Endothelial cell of umbilical vein (primary cell): ENCODE results near the gene MRPS27. TPM values are rescaled to one million over a fixed set of nuclear protein-coding genes. Genes with fewer than 3 reads are reported as not detected.

Experiments used
- BruUV-seq: library from RNA; stranded (reverse); fragments of 400-500 nt; replicated peaks from 2 replicates; lab custom pipeline; 2021; lab: Mats Ljungman, UMichigan
- CTCF ChIA-PET: fragments of 300-600, 350-600 bp; sonication (Branson Sonifier 250); formaldehyde crosslinking; loops from one replicate; lab custom pipeline; 2021; ENCODE audit warnings: antibody characterized with exemption, inconsistent platforms; lab: Charles Lee
- POLR2A ChIA-PET: fragments of 300-600, 350-600 bp; sonication (Branson Sonifier 250); formaldehyde crosslinking; loops from one replicate; lab custom pipeline; 2021; ENCODE audit warnings: antibody characterized with exemption, inconsistent platforms; lab: Charles Lee
- DNase-seq: peaks from one replicate; pipeline ENCODE4 v3.0.0-alpha.2; 2011; ENCODE audit warnings: low read depth, low spot score
- FAIRE-seq: peaks from 2 replicates; lab custom pipeline; 2011; peaks lifted over from hg19 to GRCh38; lab: Jason Lieb, UNC
- H2AFZ ChIP-seq: 2 replicates; pipeline ENCODE4 v1.6.0; 2012; ENCODE audit warnings: low read depth, low read length, control low read depth, inconsistent platforms
- H3K27ac ChIP-seq: 2 replicates; pipeline ENCODE4 v1.5.1; 2011; ENCODE audit warnings: low read depth, mild to moderate bottlenecking, control low read depth, low read length, moderate library complexity; ENCODE audit not compliant: insufficient read depth
- H3K27me3 ChIP-seq, 2 experiments: 2 replicates each; pipeline versions ENCODE4 v1.6.0 to v1.6.1; 2011; ENCODE audit warnings: low read length in 2 of 2, mixed read lengths in 1 of 2; ENCODE audit not compliant: control insufficient read depth in 2 of 2, insufficient read depth in 2 of 2
- H3K36me3 ChIP-seq, 2 experiments: 2 replicates in 1 of 2; 3 replicates in 1 of 2; pipeline ENCODE4 v1.5.1; 2011; ENCODE audit warnings: low read length in 2 of 2, mild to moderate bottlenecking in 1 of 2, moderate library complexity in 1 of 2; ENCODE audit not compliant: control insufficient read depth in 2 of 2, insufficient read depth in 2 of 2; ENCODE audit errors: extremely low read depth in 1 of 2
- H3K4me1 ChIP-seq: 3 replicates; pipeline ENCODE4 v1.5.1; 2011; ENCODE audit warnings: mild to moderate bottlenecking, low read length; ENCODE audit not compliant: control insufficient read depth, insufficient read depth; ENCODE audit errors: extremely low read depth
- H3K4me2 ChIP-seq: 2 replicates; pipeline ENCODE4 v1.6.1; 2011; ENCODE audit warnings: low read length, control low read depth, mixed read lengths; ENCODE audit not compliant: insufficient read depth
- H3K4me3 ChIP-seq, 3 experiments: fragments of 200-600 bp in 1 of 3; sonication (generic), shearing (Covaris generic) in 1 of 3; replicated peaks in 1 of 3; 2 replicates each; pipeline ENCODE4 v1.5.1; 2011 to 2016; ENCODE audit warnings: control low read depth in 3 of 3, low read length in 3 of 3, mild to moderate bottlenecking in 2 of 3, inconsistent platforms in 1 of 3, low read depth in 1 of 3, moderate library complexity in 1 of 3; ENCODE audit not compliant: insufficient read depth in 1 of 3
- H3K79me2 ChIP-seq: 2 replicates; pipeline ENCODE4 v1.6.0; 2012; ENCODE audit warnings: low read length, inconsistent platforms; ENCODE audit not compliant: control insufficient read depth, insufficient read depth
- H3K9ac ChIP-seq: replicated peaks from 2 replicates; pipeline ENCODE3; 2011; ENCODE audit warnings: low read length, control low read depth; ENCODE audit not compliant: insufficient read depth; ENCODE audit errors: extremely low read depth
- H3K9me1 ChIP-seq: replicated peaks from 3 replicates; pipeline ENCODE4 v1.6.0; 2011; ENCODE audit warnings: mild to moderate bottlenecking, low read length; ENCODE audit not compliant: control insufficient read depth, insufficient read depth; ENCODE audit errors: extremely low read depth
- H3K9me3 ChIP-seq: replicated peaks from 2 replicates; pipeline ENCODE4 v1.5.1; 2012; ENCODE audit warnings: low read length, inconsistent platforms; ENCODE audit not compliant: control insufficient read depth, insufficient read depth
- H4K20me1 ChIP-seq: replicated peaks from 2 replicates; pipeline ENCODE3; 2011; ENCODE audit warnings: mild to moderate bottlenecking, low read length; ENCODE audit not compliant: control insufficient read depth, insufficient read depth; ENCODE audit errors: extremely low read depth
- CTCF ChIP-seq, 2 donors: IDR thresholded peaks; 1 replicate in 1 of 2; 2 replicates in 1 of 2; pipeline ENCODE4 v1.5.1; 2011; ENCODE audit warnings: low read length in 2 of 2, mild to moderate bottlenecking in 2 of 2, moderate library complexity in 2 of 2, control low read depth in 1 of 2, inconsistent platforms in 1 of 2, low read depth in 1 of 2; ENCODE audit not compliant: insufficient read depth in 1 of 2; ENCODE audit errors: extremely low read depth in 1 of 2
- EZH2 ChIP-seq: IDR thresholded peaks from 2 replicates; pipeline ENCODE4 v1.6.1; 2012; ENCODE audit warnings: borderline replicate concordance, low read depth, mild to moderate bottlenecking, moderate library complexity, low read length, inconsistent platforms; ENCODE audit not compliant: severe bottlenecking
- FOS ChIP-seq: IDR thresholded peaks from 2 replicates; pipeline ENCODE4 v1.6.1; 2011; ENCODE audit warnings: mild to moderate bottlenecking, low read length, moderate library complexity, borderline replicate concordance; ENCODE audit not compliant: insufficient read depth
- GATA2 ChIP-seq: IDR thresholded peaks from 2 replicates; pipeline ENCODE4 v1.7.0; 2011; ENCODE audit warnings: low read depth, mild to moderate bottlenecking, moderate library complexity, mixed read lengths, low read length; ENCODE audit not compliant: insufficient read length, insufficient read depth
- JUN ChIP-seq: IDR thresholded peaks from 2 replicates; pipeline ENCODE4 v1.6.1; 2011; ENCODE audit warnings: borderline replicate concordance, low read depth; ENCODE audit not compliant: insufficient read length, insufficient read depth
- MAX ChIP-seq: IDR thresholded peaks from 2 replicates; pipeline ENCODE4 v1.6.1; 2011; ENCODE audit not compliant: insufficient read depth, insufficient read length
- MYC ChIP-seq: IDR thresholded peaks from one replicate; pipeline ENCODE4 v1.6.1; 2011; ENCODE audit warnings: mild to moderate bottlenecking, low read depth, low read length
- POLR2A ChIP-seq: IDR thresholded peaks from 2 replicates; pipeline ENCODE4 v1.6.1; 2012; ENCODE audit warnings: low read depth, mild to moderate bottlenecking, control low read depth, low read length
- POLR2AphosphoS5 ChIP-seq: IDR thresholded peaks from 2 replicates; pipeline ENCODE4 v1.6.1; 2012; ENCODE audit warnings: low read depth, mild to moderate bottlenecking, control low read depth, low read length, moderate library complexity; ENCODE audit not compliant: insufficient read depth
- dilution Hi-C: fragments of 300-500 bp; cut with MboI; formaldehyde crosslinking; loops from one replicate; pipeline ENCODE4 v1.15.0; 2019; ENCODE audit warnings: low sequenced_read_pairs; ENCODE audit not compliant: extremely low pct_ligation_motif_present
- intact Hi-C: fragments of 100-400 bp; cut with micrococcal nuclease; formaldehyde crosslinking; loops from one replicate; pipeline ENCODE4 v1.10.0; 2022
- polyA plus RNA-seq, 4 experiments: library from polyadenylated mRNA; depleted of rRNA in 3 of 4; stranded (reverse) in 3 of 4; unstranded in 1 of 4; fragments of >200 nt; gene quantifications; 2 replicates each; pipeline versions ENCODE4 v1.2.1 to v1.2.3, GENCODE V29; 2011 to 2012; ENCODE audit warnings: missing spikeins in 1 of 4
- total RNA-seq: library from RNA; stranded (reverse); gene quantifications from 2 replicates; pipeline ENCODE4 v1.2.3, GENCODE V29; 2021

MRPS27 gene
- total and polyA plus RNA-seq, 2 donors (not counting 3 experiments of a cell fraction or from before 2014, with no cell fraction given): 56.0 to 67.1 TPM

GRCh38 chr5:72267685-72268084 is 52.4 kb downstream of the MRPS27 start:
- Histone ChIP-seq H3K9me1 (no peaks in the 10 kb centered on the region), H3K79me2 (peaks cover 10% of the 10 kb centered on the region), H2AFZ (no peak overlapping the region), H3K4me1 (peaks cover 1% of the 10 kb centered on the region), H3K27me3 (no peaks in the 10 kb centered on the region), H3K27ac (no peak overlapping the region), H3K4me3 (no peak overlapping the region), H4K20me1 (no peaks in the 10 kb centered on the region), H3K4me2 (no peak overlapping the region), H3K36me3 (no peaks in the 10 kb centered on the region), H3K9ac (no peak overlapping the region), H3K9me3 (no peaks in the 10 kb centered on the region)
- intact Hi-C loops: loop anchor here (2.0 to 5.0 kb wide), 3 partner anchors 57 to 485 kb away; no protein-coding TSS in a partner anchor
- DNase-seq (no peak), FAIRE-seq (no peak)
- BruUV-seq: no TSS peak
- dilution Hi-C loops: no loop called here
- CTCF ChIA-PET: interaction anchor here (1.1 to 1.5 kb wide), 4 partner anchors 13 to 78 kb away, joined by 3 to 5 read pairs (median 4); no protein-coding TSS in a partner anchor
- no peak for TF ChIP-seq POLR2A
- TF ChIP-seq JUN: no peak
- TF ChIP-seq GATA2: no peak
- TF ChIP-seq MYC: no peak
- no peak for TF ChIP-seq EZH2
- TF ChIP-seq FOS: no peak
- no peak for TF ChIP-seq POLR2AphosphoS5
- TF ChIP-seq CTCF (IDR thresholded peaks at IDR 0.05; ENCODE audit: extremely low read depth in 1 of 2, insufficient read depth in 1 of 2, low read depth in 1 of 2, low read length in 2 of 2): no peak
- no peak for TF ChIP-seq MAX
- POLR2A ChIA-PET: no interaction called here
